Activated CD8-positive, alpha-beta T cell treated with anti-CD3 and anti-CD28 coated beads, Interleukin-2, amount 10 ng/mL, durations not matched to agents 7 days and 5 days (primary cell): Measurements from ENCODE around the gene TRPC4. TPM values are rescaled to one million over a fixed set of nuclear protein-coding genes. Genes with fewer than 3 reads are reported as not detected.
"Not testable (repeated sequence)": the region's sequence is repeated elsewhere in the genome, so short reads cannot be mapped to it uniquely, and the experiment has no call there.

Experiments
- ATAC-seq: fragments of 150-1000 bp; cut with Tn5 transposase; one replicate; pipeline ENCODE4 v1.10.0; 2021; ENCODE audit warnings: moderate library complexity
- CTCF ChIA-PET: fragments of 350-600 bp; sonication (Branson Sonifier 250); formaldehyde crosslinking; loops from one replicate; lab custom pipeline; 2021; ENCODE audit warnings: antibody characterized with exemption; lab: Charles Lee
- POLR2A ChIA-PET: fragments of 350-600 bp; sonication (Branson Sonifier 250); formaldehyde crosslinking; loops from one replicate; lab custom pipeline; 2021; ENCODE audit warnings: antibody characterized with exemption; lab: Charles Lee
- DNase-seq: peaks from one replicate; pipeline ENCODE4 v3.0.0-alpha.2; 2020
- H3K27ac Mint-ChIP-seq: one replicate; pipeline ENCODE4 v1.8.0; 2021; ENCODE audit warnings: mild to moderate bottlenecking, mixed read lengths
- H3K27me3 Mint-ChIP-seq: one replicate; pipeline ENCODE4 v1.8.0; 2021; ENCODE audit warnings: low read depth, mixed read lengths
- H3K36me3 Mint-ChIP-seq: one replicate; pipeline ENCODE4 v1.8.0; 2021; ENCODE audit warnings: low read depth, mixed read lengths
- H3K4me1 Mint-ChIP-seq: one replicate; pipeline ENCODE4 v1.8.0; 2021; ENCODE audit warnings: low read depth, mixed read lengths
- H3K4me3 Mint-ChIP-seq: one replicate; pipeline ENCODE4 v1.8.0; 2021; ENCODE audit warnings: mild to moderate bottlenecking, mixed read lengths
- H3K9me3 Mint-ChIP-seq: one replicate; pipeline ENCODE4 v1.8.0; 2022; ENCODE audit warnings: mixed read lengths; ENCODE audit not compliant: insufficient read depth
- total RNA-seq, 2 experiments: library from RNA; stranded (reverse); gene quantifications; one replicate each; pipeline ENCODE4 v1.2.3, GENCODE V29; 2021

The TRPC4 gene
- total RNA-seq, 2 experiments from 2014 or later, result not detected

- POLR2A ChIA-PET, result no interaction called here
- peaks cover 4% of the 10 kb centered on the region for H3K9me3 Mint-ChIP-seq
Observed at GRCh38 chr13:37806666-37807065, 62.9 kb downstream of the TRPC4 start.

GRCh38 chr13:37797631-37798030 is 71.9 kb downstream of the TRPC4 start:
- Mint-ChIP-seq H3K4me1 (no peaks in the 10 kb centered on the region), H3K4me3 (no peak overlapping the region), H3K9me3 (no peaks in the 10 kb centered on the region), H3K27me3 (no peaks in the 10 kb centered on the region), H3K36me3 (no peaks in the 10 kb centered on the region), H3K27ac (no peak overlapping the region)
- ChIA-PET CTCF (no interaction called here), POLR2A (no interaction called here)
- DNase-seq (no peak), ATAC-seq (no peak)

More at GRCh38 chr13:37806666-37807065, 62.9 kb downstream of the TRPC4 start:
- Mint-ChIP-seq H3K27me3 (no peaks in the 10 kb centered on the region), H3K4me3 (no peak overlapping the region), H3K4me1 (no peaks in the 10 kb centered on the region), H3K36me3 (no peaks in the 10 kb centered on the region), H3K27ac (no peak overlapping the region)
- ATAC-seq (no peak), DNase-seq (no peak)
- CTCF ChIA-PET, result no interaction called here

- H3K9me3 Mint-ChIP-seq, H3K36me3 Mint-ChIP-seq, H3K4me1 Mint-ChIP-seq, ATAC-seq, H3K27me3 Mint-ChIP-seq, POLR2A ChIA-PET, H3K27ac Mint-ChIP-seq, DNase-seq, H3K4me3 Mint-ChIP-seq, CTCF ChIA-PET: not testable (repeated sequence)
Observed at GRCh38 chr13:37796795-37797194, 72.8 kb downstream of the TRPC4 start.

- ChIA-PET POLR2A (no interaction called here), CTCF (no interaction called here)
- no peaks in the 10 kb centered on the region for H3K9me3 Mint-ChIP-seq
- H3K27me3 Mint-ChIP-seq, result no peaks in the 10 kb centered on the region
- H3K27ac Mint-ChIP-seq, result no peak overlapping the region
- no peak for DNase-seq
- no peak overlapping the region for H3K4me3 Mint-ChIP-seq
- no peaks in the 10 kb centered on the region for H3K36me3 Mint-ChIP-seq
- H3K4me1 Mint-ChIP-seq, result no peaks in the 10 kb centered on the region
- ATAC-seq, result no peak
Observed at GRCh38 chr13:37795326-37795725, 74.2 kb downstream of the TRPC4 start.

GRCh38 chr13:37791699-37792098 is 77.9 kb downstream of the TRPC4 start:
- no peaks in the 10 kb centered on the region for H3K27me3 Mint-ChIP-seq
- ATAC-seq (no peak), DNase-seq (no peak)
- no peaks in the 10 kb centered on the region for H3K4me1 Mint-ChIP-seq
- H3K36me3 Mint-ChIP-seq, result no peaks in the 10 kb centered on the region
- no peaks in the 10 kb centered on the region for H3K9me3 Mint-ChIP-seq
- POLR2A ChIA-PET, result no interaction called here
- no peak overlapping the region for H3K27ac Mint-ChIP-seq
- CTCF ChIA-PET, result no interaction called here
- no peak overlapping the region for H3K4me3 Mint-ChIP-seq

- H3K27ac Mint-ChIP-seq, result no peak overlapping the region
- no peaks in the 10 kb centered on the region for H3K27me3 Mint-ChIP-seq
- ATAC-seq, result no peak
- DNase-seq, result no peak
- CTCF ChIA-PET, result no interaction called here
- peaks cover 5% of the 10 kb centered on the region for H3K9me3 Mint-ChIP-seq
- no peak overlapping the region for H3K4me3 Mint-ChIP-seq
- no peaks in the 10 kb centered on the region for H3K4me1 Mint-ChIP-seq
- POLR2A ChIA-PET, result no interaction called here
- no peaks in the 10 kb centered on the region for H3K36me3 Mint-ChIP-seq
Observed at GRCh38 chr13:37788346-37788745, 81.2 kb downstream of the TRPC4 start.

GRCh38 chr13:37777676-37778075 is 91.9 kb downstream of the TRPC4 start:
- no peak overlapping the region for H3K4me3 Mint-ChIP-seq
- H3K27me3 Mint-ChIP-seq, result no peaks in the 10 kb centered on the region
- no peaks in the 10 kb centered on the region for H3K36me3 Mint-ChIP-seq
- no peaks in the 10 kb centered on the region for H3K4me1 Mint-ChIP-seq
- DNase-seq (no peak), ATAC-seq (no peak)
- no peak overlapping the region for H3K27ac Mint-ChIP-seq
- CTCF ChIA-PET, result no interaction called here
- H3K9me3 Mint-ChIP-seq, result no peaks in the 10 kb centered on the region
- POLR2A ChIA-PET, result no interaction called here

- CTCF ChIA-PET, result no interaction called here
- H3K27me3 Mint-ChIP-seq, result no peaks in the 10 kb centered on the region
- POLR2A ChIA-PET, result no interaction called here
- H3K4me1 Mint-ChIP-seq, result no peaks in the 10 kb centered on the region
- no peaks in the 10 kb centered on the region for H3K9me3 Mint-ChIP-seq
- DNase-seq (no peak), ATAC-seq (no peak)
- H3K4me3 Mint-ChIP-seq, result no peak overlapping the region
- H3K36me3 Mint-ChIP-seq, result no peaks in the 10 kb centered on the region
- no peak overlapping the region for H3K27ac Mint-ChIP-seq
Observed at GRCh38 chr13:37775871-37776270, 93.7 kb downstream of the TRPC4 start.

- Mint-ChIP-seq H3K27me3 (no peaks in the 10 kb centered on the region), H3K36me3 (no peaks in the 10 kb centered on the region), H3K27ac (no peak overlapping the region), H3K4me3 (no peak overlapping the region), H3K9me3 (no peaks in the 10 kb centered on the region), H3K4me1 (no peaks in the 10 kb centered on the region)
- CTCF ChIA-PET, result no interaction called here
- ATAC-seq (no peak), DNase-seq (no peak)
- POLR2A ChIA-PET, result no interaction called here
Observed at GRCh38 chr13:37772644-37773043, 96.9 kb downstream of the TRPC4 start.

- no peak overlapping the region for H3K27ac Mint-ChIP-seq
- DNase-seq (no peak), ATAC-seq (no peak)
- H3K27me3 Mint-ChIP-seq, result no peaks in the 10 kb centered on the region
- H3K36me3 Mint-ChIP-seq, result no peaks in the 10 kb centered on the region
- no peaks in the 10 kb centered on the region for H3K9me3 Mint-ChIP-seq
- no peak overlapping the region for H3K4me3 Mint-ChIP-seq
- CTCF ChIA-PET, result no interaction called here
- POLR2A ChIA-PET, result no interaction called here
- no peaks in the 10 kb centered on the region for H3K4me1 Mint-ChIP-seq
Observed at GRCh38 chr13:37769545-37769944, 100.0 kb downstream of the TRPC4 start.

- no peaks in the 10 kb centered on the region for H3K36me3 Mint-ChIP-seq
- H3K9me3 Mint-ChIP-seq, result no peaks in the 10 kb centered on the region
- ChIA-PET CTCF (no interaction called here), POLR2A (no interaction called here)
- H3K4me1 Mint-ChIP-seq, result no peaks in the 10 kb centered on the region
- no peak overlapping the region for H3K27ac Mint-ChIP-seq
- DNase-seq, result no peak
- no peaks in the 10 kb centered on the region for H3K27me3 Mint-ChIP-seq
- no peak for ATAC-seq
- H3K4me3 Mint-ChIP-seq, result no peak overlapping the region
Observed at GRCh38 chr13:37769078-37769477, 100.5 kb downstream of the TRPC4 start.

GRCh38 chr13:37766502-37766901 is 103.1 kb downstream of the TRPC4 start:
- no peaks in the 10 kb centered on the region for H3K27me3 Mint-ChIP-seq
- ChIA-PET CTCF (no interaction called here), POLR2A (no interaction called here)
- H3K4me1 Mint-ChIP-seq, result no peaks in the 10 kb centered on the region
- no peaks in the 10 kb centered on the region for H3K36me3 Mint-ChIP-seq
- no peak for DNase-seq
- H3K9me3 Mint-ChIP-seq, result no peaks in the 10 kb centered on the region
- H3K27ac Mint-ChIP-seq, result no peak overlapping the region
- H3K4me3 Mint-ChIP-seq, result no peak overlapping the region
- no peak for ATAC-seq

GRCh38 chr13:37755349-37755748 is 114.2 kb downstream of the TRPC4 start:
- ChIA-PET POLR2A (no interaction called here), CTCF (no interaction called here)
- no peak for ATAC-seq
- no peak overlapping the region for H3K4me3 Mint-ChIP-seq
- no peak overlapping the region for H3K27ac Mint-ChIP-seq
- no peak for DNase-seq
- H3K27me3 Mint-ChIP-seq, result no peaks in the 10 kb centered on the region
- H3K36me3 Mint-ChIP-seq, result no peaks in the 10 kb centered on the region
- no peaks in the 10 kb centered on the region for H3K4me1 Mint-ChIP-seq
- H3K9me3 Mint-ChIP-seq, result no peaks in the 10 kb centered on the region
